ENCODE data around the gene ANTXR1. TPM values are rescaled to one million over a fixed set of nuclear protein-coding genes. Genes with fewer than 3 reads are reported as not detected.

Gene ANTXR1
- total and polyA plus RNA-seq, 11 donors: 5.8 to 75.2 (median 23.3) TPM

DNA sequence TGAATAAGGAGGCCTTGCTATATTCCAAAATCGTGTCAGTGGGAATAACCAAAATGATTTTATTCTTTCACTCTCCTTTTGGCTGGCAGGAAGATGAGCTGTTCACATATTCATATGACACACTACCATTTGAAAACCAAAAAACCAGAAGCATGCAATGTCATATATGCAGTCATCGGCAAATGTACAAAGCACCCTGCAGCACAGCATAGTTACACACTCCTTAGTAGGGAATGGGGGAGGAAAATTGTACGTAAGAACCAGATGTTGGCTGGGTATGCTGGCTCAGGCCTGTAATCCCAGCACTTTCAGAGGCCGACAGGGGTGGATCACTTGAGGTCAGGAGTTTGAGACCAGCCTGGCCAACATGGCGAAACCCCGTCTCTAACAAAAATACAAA is 197.4 kb downstream of the ANTXR1 start:
- intact Hi-C loops (cut with DNase I): loop anchor here in 1 of 10 donors (10.0 kb wide), 1 partner anchor 94 kb away; no protein-coding TSS in a partner anchor
- ATAC-seq (no peak), DNase-seq (no peak)
- H3K27ac ChIP-seq: no peak overlapping the region
- 90 to 96% (median 93%) methylated on average over 6 of the region's 6 CpGs for WGBS, 4 donors
- TF ChIP-seq, protein P1, sequence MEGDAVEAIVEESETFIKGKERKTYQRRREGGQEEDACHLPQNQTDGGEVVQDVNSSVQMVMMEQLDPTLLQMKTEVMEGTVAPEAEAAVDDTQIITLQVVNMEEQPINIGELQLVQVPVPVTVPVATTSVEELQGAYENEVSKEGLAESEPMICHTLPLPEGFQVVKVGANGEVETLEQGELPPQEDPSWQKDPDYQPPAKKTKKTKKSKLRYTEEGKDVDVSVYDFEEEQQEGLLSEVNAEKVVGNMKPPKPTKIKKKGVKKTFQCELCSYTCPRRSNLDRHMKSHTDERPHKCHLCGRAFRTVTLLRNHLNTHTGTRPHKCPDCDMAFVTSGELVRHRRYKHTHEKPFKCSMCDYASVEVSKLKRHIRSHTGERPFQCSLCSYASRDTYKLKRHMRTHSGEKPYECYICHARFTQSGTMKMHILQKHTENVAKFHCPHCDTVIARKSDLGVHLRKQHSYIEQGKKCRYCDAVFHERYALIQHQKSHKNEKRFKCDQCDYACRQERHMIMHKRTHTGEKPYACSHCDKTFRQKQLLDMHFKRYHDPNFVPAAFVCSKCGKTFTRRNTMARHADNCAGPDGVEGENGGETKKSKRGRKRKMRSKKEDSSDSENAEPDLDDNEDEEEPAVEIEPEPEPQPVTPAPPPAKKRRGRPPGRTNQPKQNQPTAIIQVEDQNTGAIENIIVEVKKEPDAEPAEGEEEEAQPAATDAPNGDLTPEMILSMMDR (IDR thresholded peaks at IDR 0.05): no peak
- no peak for TF ChIP-seq POLR2A (IDR thresholded peaks at IDR 0.05)
- peaks cover 0 to 29% (median 17%) of the 10 kb centered on the region in 12 donors for H3K4me1 ChIP-seq
- no peaks in the 10 kb centered on the region for H3K36me3 ChIP-seq
- peaks cover 0 to 8% (median 0%) of the 10 kb centered on the region in 12 donors for H3K9me3 ChIP-seq
- no peak overlapping the region for H3K4me3 ChIP-seq
- no peaks in the 10 kb centered on the region for H3K27me3 ChIP-seq

DNA sequence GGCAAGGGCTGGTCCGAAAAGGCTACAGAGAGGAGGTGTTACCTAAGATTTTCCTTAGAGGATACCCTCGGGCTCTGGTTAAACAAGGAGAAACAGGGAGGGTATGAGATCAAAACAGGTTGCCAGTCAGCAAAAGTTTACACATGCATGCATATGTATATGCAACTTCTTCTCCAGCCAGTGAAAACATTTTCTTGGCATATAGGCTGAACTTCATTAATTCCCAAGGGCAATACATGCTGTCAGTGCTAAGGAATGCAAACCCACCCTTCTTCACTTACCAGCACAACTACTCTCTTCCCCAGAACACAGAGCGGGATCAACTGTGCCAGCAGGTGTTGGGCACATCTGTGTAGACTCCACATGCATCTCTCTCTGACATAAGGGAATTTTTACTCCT is 198.1 kb downstream of the ANTXR1 start:
- peaks cover 0 to 8% (median 0%) of the 10 kb centered on the region in 12 donors for H3K9me3 ChIP-seq
- DNase-seq (no peak), ATAC-seq (no peak)
- no peaks in the 10 kb centered on the region for H3K27me3 ChIP-seq
- peaks cover 0 to 33% (median 18%) of the 10 kb centered on the region in 12 donors for H3K4me1 ChIP-seq
- WGBS, 4 donors: 87 to 93% (median 91%) methylated on average over 3 of the region's 3 CpGs
- no peak overlapping the region for H3K4me3 ChIP-seq
- H3K27ac ChIP-seq: no peak overlapping the region
- no peaks in the 10 kb centered on the region for H3K36me3 ChIP-seq
- TF ChIP-seq POLR2A (IDR thresholded peaks at IDR 0.05): no peak
- TF ChIP-seq, protein P1 (IDR thresholded peaks at IDR 0.05): no peak
- intact Hi-C loops (cut with DNase I): loop anchor here in 1 of 10 donors (10.0 kb wide), 1 partner anchor 94 kb away; no protein-coding TSS in a partner anchor

DNA sequence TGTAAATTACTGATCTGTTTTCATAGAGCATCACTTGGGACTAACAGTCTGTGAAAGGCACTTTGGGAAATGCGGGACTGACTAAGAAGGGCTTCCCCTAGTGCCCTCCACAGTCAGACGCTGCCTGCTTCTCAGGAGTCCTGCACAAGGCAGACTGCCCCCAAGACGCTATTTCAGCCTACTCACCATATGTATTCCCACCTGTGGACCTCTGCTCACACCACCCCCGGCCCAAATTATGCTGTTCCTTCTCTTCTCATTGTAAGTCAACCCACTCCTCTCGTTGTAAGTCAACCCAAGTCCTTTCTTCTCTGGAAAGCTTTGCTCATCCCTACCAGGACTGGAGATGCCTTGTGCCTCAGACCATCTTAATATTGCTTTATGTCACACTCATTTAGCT is 198.7 kb downstream of the ANTXR1 start:
- 93 to 95% (median 94%) methylated on average over 5 of the region's 5 CpGs for WGBS, 4 donors
- H3K27ac ChIP-seq: no peak overlapping the region
- no peak for TF ChIP-seq POLR2A (IDR thresholded peaks at IDR 0.05)
- TF ChIP-seq, protein P1 (IDR thresholded peaks at IDR 0.05): no peak
- DNase-seq: no peak
- intact Hi-C loops (cut with DNase I): loop anchor here in 1 of 10 donors (10.0 kb wide), 1 partner anchor 93 kb away; no protein-coding TSS in a partner anchor
- H3K4me1 ChIP-seq: peaks cover 0 to 39% (median 19%) of the 10 kb centered on the region in 12 donors
- no peak for ATAC-seq
- H3K9me3 ChIP-seq: peaks cover 0 to 8% (median 0%) of the 10 kb centered on the region in 12 donors
- H3K4me3 ChIP-seq: no peak overlapping the region
- H3K36me3 ChIP-seq: no peaks in the 10 kb centered on the region
- H3K27me3 ChIP-seq: no peaks in the 10 kb centered on the region

DNA sequence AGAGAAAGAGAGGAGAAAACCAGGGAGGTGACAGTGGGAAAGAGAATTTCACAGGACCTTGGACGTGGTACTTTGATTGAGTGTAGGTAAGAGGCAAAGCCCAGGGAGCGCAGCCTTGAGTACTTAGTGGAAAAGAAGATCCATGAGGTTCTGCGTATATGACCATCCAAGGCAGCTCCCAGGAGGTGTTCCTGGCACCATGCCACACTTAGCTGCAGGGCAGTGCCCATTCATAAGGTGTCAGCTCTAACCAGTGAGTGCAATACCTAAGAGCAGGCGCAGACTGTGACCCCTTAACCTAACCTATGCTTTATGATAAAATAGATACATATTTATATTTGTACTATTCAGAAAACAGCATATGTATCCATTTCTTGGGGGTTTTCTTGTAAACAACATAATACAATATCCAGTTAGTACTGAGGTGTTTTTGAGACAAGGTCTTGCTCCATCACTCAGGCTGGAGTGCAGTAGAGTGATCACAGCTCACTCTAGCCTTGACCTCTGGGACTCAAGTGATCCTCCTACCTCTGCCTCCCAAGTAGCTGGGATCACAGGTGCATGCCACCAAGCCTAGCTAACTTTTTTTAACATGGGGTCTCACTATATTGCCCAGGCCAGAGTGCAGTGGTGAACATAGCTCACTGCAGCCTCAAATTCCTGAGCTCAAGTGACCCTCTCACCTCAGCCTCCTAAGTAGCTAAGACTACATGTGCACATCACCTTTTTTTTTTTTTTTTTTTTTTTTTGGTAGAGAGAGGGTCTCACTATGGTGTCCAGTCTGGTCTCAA is 199.5 kb downstream of the ANTXR1 start:
- H3K4me1 ChIP-seq: peaks cover 0 to 47% (median 21%) of the 10 kb centered on the region in 12 donors
- DNase-seq (no peak), ATAC-seq (no peak)
- no peaks in the 10 kb centered on the region for H3K36me3 ChIP-seq
- H3K4me3 ChIP-seq: no peak overlapping the region
- H3K27ac ChIP-seq: no peak overlapping the region
- 94 to 97% (median 94%) methylated on average over 4 of the region's 4 CpGs for WGBS, 4 donors
- peaks cover 0 to 4% (median 0%) of the 10 kb centered on the region in 12 donors for H3K9me3 ChIP-seq
- intact Hi-C loops (cut with DNase I): loop anchor here in 1 of 10 donors (10.0 kb wide), 1 partner anchor 92 kb away; no protein-coding TSS in a partner anchor
- H3K27me3 ChIP-seq: no peaks in the 10 kb centered on the region
- TF ChIP-seq POLR2A (IDR thresholded peaks at IDR 0.05): no peak
- TF ChIP-seq, protein P1 (IDR thresholded peaks at IDR 0.05): no peak
